OCI-LY1 (cell line): Measurements from ENCODE around the gene POLR2L.

Source experiments
- H2AFZ ChIP-seq: fragments of 200-600 bp; sonication (generic), shearing (Covaris generic); 2 replicates; pipeline ENCODE4 v1.6.0; 2014; ENCODE audit warnings: antibody characterized with exemption, mild to moderate bottlenecking, low read length
- H3F3A ChIP-seq: fragments of 200-600 bp; sonication (generic), shearing (Covaris generic); 2 replicates; pipeline ENCODE4 v1.6.0; 2014; ENCODE audit warnings: mild to moderate bottlenecking, antibody characterized with exemption, low read length, moderate library complexity; ENCODE audit not compliant: insufficient read depth
- H3K27ac ChIP-seq: fragments of 200-600 bp; sonication (generic); 2 replicates; pipeline ENCODE4 v1.5.1; 2014; ENCODE audit warnings: low read length, mixed run types, mild to moderate bottlenecking, low read depth; ENCODE audit not compliant: poor library complexity, severe bottlenecking
- H3K27me3 ChIP-seq: fragments of 200-600 bp; sonication (generic); 2 replicates; pipeline ENCODE4 v1.6.0; 2014; ENCODE audit warnings: antibody characterized with exemption, mild to moderate bottlenecking, low read length, moderate library complexity; ENCODE audit not compliant: insufficient read depth
- H3K36me3 ChIP-seq: fragments of 200-600 bp; sonication (generic); 2 replicates; pipeline ENCODE4 v1.6.1; 2014; ENCODE audit warnings: mild to moderate bottlenecking, antibody characterized with exemption, low read length, moderate library complexity, mixed read lengths; ENCODE audit not compliant: insufficient read depth
- H3K4me1 ChIP-seq: fragments of 200-600 bp; sonication (generic); 2 replicates; pipeline ENCODE4 v1.5.1; 2014; ENCODE audit warnings: mild to moderate bottlenecking, low read length, moderate library complexity; ENCODE audit not compliant: insufficient read depth, severe bottlenecking
- H3K4me2 ChIP-seq: fragments of 200-600 bp; sonication (generic), shearing (Covaris generic); 2 replicates; pipeline ENCODE4 v1.6.1; 2014; ENCODE audit warnings: low read length
- H3K4me3 ChIP-seq: fragments of 200-600 bp; sonication (generic); 2 replicates; pipeline ENCODE4 v1.5.1; 2014; ENCODE audit warnings: low read length, low read depth, mild to moderate bottlenecking, mixed read lengths; ENCODE audit not compliant: poor library complexity, severe bottlenecking
- H3K79me2 ChIP-seq: fragments of 200-600 bp; shearing (Covaris generic); 2 replicates; pipeline ENCODE4 v1.6.1; 2016; ENCODE audit warnings: mixed run types, low read length, mixed read lengths; ENCODE audit not compliant: insufficient read depth
- H3K9ac ChIP-seq: fragments of 200-600 bp; sonication (generic), shearing (Covaris generic); 2 replicates; pipeline ENCODE4 v1.6.1; 2014; ENCODE audit warnings: mild to moderate bottlenecking, low read length, mixed read lengths
- H3K9me2 ChIP-seq: fragments of 200-600 bp; sonication (generic), shearing (Covaris generic); 2 replicates; pipeline ENCODE4 v1.6.1; 2014; ENCODE audit warnings: low read depth, mild to moderate bottlenecking, low read length, mixed read lengths
- H3K9me3 ChIP-seq: fragments of 200-600 bp; shearing (Covaris generic); 2 replicates; pipeline ENCODE4 v1.6.1; 2014; ENCODE audit warnings: low read length, mixed read lengths
- H4K20me1 ChIP-seq: fragments of 200-600 bp; sonication (generic), shearing (Covaris generic); 2 replicates; pipeline ENCODE4 v1.6.0; 2016; ENCODE audit warnings: mild to moderate bottlenecking, low read length; ENCODE audit not compliant: insufficient read depth
- EZH2 ChIP-seq: fragments of 200-600 bp; sonication (generic), shearing (Covaris generic); IDR thresholded peaks from 2 replicates; pipeline ENCODE4 v1.8.0; 2017; ENCODE audit warnings: borderline replicate concordance, mixed run types, mild to moderate bottlenecking, antibody characterized with exemption, low read length, moderate library complexity, mixed read lengths
- TF ChIP-seq, protein P1 (sequence below): fragments of 200-600 bp; sonication (generic), shearing (Covaris generic); IDR thresholded peaks from 2 replicates; pipeline ENCODE4 v1.5.1; 2017; ENCODE audit warnings: mild to moderate bottlenecking, antibody characterized with exemption, low read length, moderate library complexity, mixed read lengths

Gene POLR2L

DNA sequence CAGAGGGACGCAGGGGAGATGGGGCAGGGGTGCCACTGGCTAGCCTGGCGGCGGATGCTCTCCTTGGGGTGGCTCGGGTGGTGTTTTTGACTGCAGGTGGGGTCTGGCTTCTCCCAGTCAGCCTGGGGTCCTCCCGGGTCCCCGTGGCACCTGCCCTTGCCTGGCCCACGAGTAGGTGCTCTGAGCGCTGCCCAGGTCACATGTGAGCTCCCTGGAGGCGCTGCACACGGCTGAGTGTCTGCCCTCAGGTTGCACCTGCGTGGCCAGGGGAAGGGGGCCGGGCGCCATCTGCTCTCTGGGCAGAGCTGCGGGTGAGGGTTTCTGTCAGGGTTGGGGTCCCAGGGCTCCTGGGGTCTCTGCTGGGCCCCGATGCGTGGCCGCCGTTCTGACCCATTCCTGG is 5.5 kb upstream of the POLR2L start:
- no peaks in the 10 kb centered on the region for H3K9me3 ChIP-seq
- no peak overlapping the region for H3K4me2 ChIP-seq
- H3K27ac ChIP-seq: no peak overlapping the region
- H3K27me3 ChIP-seq: peaks cover 4% of the 10 kb centered on the region; the same call in 1 of the 2 replicates
- TF ChIP-seq, protein P1, sequence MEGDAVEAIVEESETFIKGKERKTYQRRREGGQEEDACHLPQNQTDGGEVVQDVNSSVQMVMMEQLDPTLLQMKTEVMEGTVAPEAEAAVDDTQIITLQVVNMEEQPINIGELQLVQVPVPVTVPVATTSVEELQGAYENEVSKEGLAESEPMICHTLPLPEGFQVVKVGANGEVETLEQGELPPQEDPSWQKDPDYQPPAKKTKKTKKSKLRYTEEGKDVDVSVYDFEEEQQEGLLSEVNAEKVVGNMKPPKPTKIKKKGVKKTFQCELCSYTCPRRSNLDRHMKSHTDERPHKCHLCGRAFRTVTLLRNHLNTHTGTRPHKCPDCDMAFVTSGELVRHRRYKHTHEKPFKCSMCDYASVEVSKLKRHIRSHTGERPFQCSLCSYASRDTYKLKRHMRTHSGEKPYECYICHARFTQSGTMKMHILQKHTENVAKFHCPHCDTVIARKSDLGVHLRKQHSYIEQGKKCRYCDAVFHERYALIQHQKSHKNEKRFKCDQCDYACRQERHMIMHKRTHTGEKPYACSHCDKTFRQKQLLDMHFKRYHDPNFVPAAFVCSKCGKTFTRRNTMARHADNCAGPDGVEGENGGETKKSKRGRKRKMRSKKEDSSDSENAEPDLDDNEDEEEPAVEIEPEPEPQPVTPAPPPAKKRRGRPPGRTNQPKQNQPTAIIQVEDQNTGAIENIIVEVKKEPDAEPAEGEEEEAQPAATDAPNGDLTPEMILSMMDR: no peak
- no peak for TF ChIP-seq EZH2
- H3K36me3 ChIP-seq: no peaks in the 10 kb centered on the region
- no peak overlapping the region for H2AFZ ChIP-seq
- no peak overlapping the region for H3K4me3 ChIP-seq
- peaks cover 31% of the 10 kb centered on the region for H3K4me1 ChIP-seq
- no peaks in the 10 kb centered on the region for H3F3A ChIP-seq
- no peaks in the 10 kb centered on the region for H3K9me2 ChIP-seq
- no peaks in the 10 kb centered on the region for H3K79me2 ChIP-seq
- no peaks in the 10 kb centered on the region for H4K20me1 ChIP-seq
- no peak overlapping the region for H3K9ac ChIP-seq

- Histone ChIP-seq H3K9ac (no peak overlapping the region), H4K20me1 (no peaks in the 10 kb centered on the region), H3K27me3 (0 out of 2 replicates have a peak, but pooled peaks cover 4% of the 10 kb centered on the region), H3K4me3 (no peak overlapping the region), H3K27ac (no peak overlapping the region), H3K9me3 (no peaks in the 10 kb centered on the region), H3K9me2 (no peaks in the 10 kb centered on the region), H3F3A (no peaks in the 10 kb centered on the region), H3K4me2 (no peak overlapping the region), H3K36me3 (peaks cover 3% of the 10 kb centered on the region; the same call in 1 of the 2 replicates), H2AFZ (no peak overlapping the region), H3K79me2 (peaks cover 5% of the 10 kb centered on the region; the same call in 1 of the 2 replicates), H3K4me1 (peaks cover 31% of the 10 kb centered on the region)
- TF ChIP-seq, protein P1: no peak
- TF ChIP-seq EZH2: no peak
Measured at GRCh38 chr11:846496-847098, 4.3 kb upstream of the POLR2L start.

DNA sequence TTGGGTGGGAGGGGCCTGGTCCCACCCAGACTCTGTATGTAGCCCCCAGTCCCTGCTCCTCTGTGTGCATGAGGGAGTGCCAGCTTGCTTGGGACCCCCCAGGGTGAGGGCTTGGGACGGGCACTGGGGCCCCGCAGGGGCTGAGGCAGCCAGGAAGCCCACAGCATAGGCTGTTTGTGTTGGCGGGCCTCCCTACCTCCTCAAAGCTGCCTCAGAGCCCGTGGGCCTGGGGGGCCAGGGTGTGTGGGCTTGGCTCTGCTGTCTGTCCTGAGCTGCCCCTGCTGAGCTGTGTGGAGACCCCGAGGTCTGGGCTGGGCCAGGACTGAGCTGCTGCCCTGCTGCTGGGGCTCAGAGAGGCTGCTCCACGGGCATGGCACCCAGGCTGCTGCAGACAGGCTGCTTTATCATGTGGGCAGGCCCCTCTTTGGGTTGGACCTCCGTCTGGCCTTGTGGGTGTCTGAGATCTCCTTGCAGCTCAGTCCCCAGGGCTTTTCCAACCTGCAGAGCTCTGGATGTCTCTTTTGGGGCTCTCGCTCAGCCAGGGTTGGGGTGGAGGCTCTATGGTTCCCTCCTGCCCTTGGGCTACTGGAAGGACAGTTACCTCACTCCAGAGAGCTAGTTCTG is 3.7 kb upstream of the POLR2L start:
- Histone ChIP-seq H3K36me3 (peaks cover 3% of the 10 kb centered on the region; the same call in 1 of the 2 replicates), H3K9me3 (no peaks in the 10 kb centered on the region), H3K27me3 (0 out of 2 replicates have a peak, but pooled peaks cover 4% of the 10 kb centered on the region), H3K4me2 (no peak overlapping the region), H3K4me1 (peaks cover 37% of the 10 kb centered on the region), H4K20me1 (no peaks in the 10 kb centered on the region), H2AFZ (no peak overlapping the region), H3K9me2 (no peaks in the 10 kb centered on the region), H3K9ac (no peak overlapping the region), H3K79me2 (peaks cover 8% of the 10 kb centered on the region; the same call in 1 of the 2 replicates), H3K27ac (no peak overlapping the region), H3K4me3 (no peak overlapping the region), H3F3A (no peaks in the 10 kb centered on the region)
- TF ChIP-seq EZH2: no peak
- TF ChIP-seq, protein P1: no peak
